Urinary bladder (tissue), 4 donors: ENCODE measurements around the gene BMS1. TPM values are rescaled to one million over a fixed set of nuclear protein-coding genes. Genes with fewer than 3 reads are reported as not detected.
A peak's percentile ranks its signal among the peaks of the same experiment; 100 is the strongest.
"Not testable (repeated sequence)": the region's sequence is repeated elsewhere in the genome, so short reads cannot be mapped to it uniquely, and the experiment has no call there.

Source experiments
- DNase-seq: peaks from one replicate; pipeline ENCODE4 v3.0.0-alpha.2; 2015; ENCODE audit errors: extremely low spot score
- H3K27ac ChIP-seq: one replicate; pipeline ENCODE4 v1.5.1; 2013; ENCODE audit warnings: low read depth, mild to moderate bottlenecking, moderate library complexity
- H3K36me3 ChIP-seq: one replicate; pipeline ENCODE4 v1.6.1; 2013; ENCODE audit warnings: mild to moderate bottlenecking, moderate library complexity; ENCODE audit not compliant: insufficient read depth
- H3K4me1 ChIP-seq: one replicate; pipeline ENCODE4 v1.6.1; 2013; ENCODE audit warnings: mild to moderate bottlenecking, moderate library complexity; ENCODE audit not compliant: insufficient read depth
- H3K4me3 ChIP-seq: one replicate; pipeline ENCODE4 v1.5.1; 2013; ENCODE audit warnings: low read depth, low read length
- WGBS: extraction: QIAGEN DNeasy Blood & Tissue Kit; methylation state at CpG from one replicate; pipeline ENCODE4 v1.1.7; 2013; 5-methylcytosine and 5-hydroxymethylcytosine counted together
- polyA plus RNA-seq: library from polyadenylated mRNA; stranded (reverse); fragments of 200-250 nt; gene quantifications from one replicate; pipeline ENCODE4 v1.2.3, GENCODE V29; 2013
- total RNA-seq: library from RNA; depleted of rRNA; stranded (reverse); fragments of >200 nt; gene quantifications from one replicate; pipeline ENCODE4 v1.2.3, GENCODE V29; 2014
- donor health status: healthy with polysubstance abuse.
- donor health status: healthy.

Gene BMS1
- total and polyA plus RNA-seq, 2 donors: 11.5 to 15.4 TPM

GRCh38 chr10:42769173-42769572, 13.4 kb upstream of the BMS1 start:
- Histone ChIP-seq H3K4me3 (no peak overlapping the region), H3K36me3 (no peaks in the 10 kb centered on the region), H3K27ac (no peak overlapping the region), H3K4me1 (no peaks in the 10 kb centered on the region)
- DNase-seq: no peak
- whole genome bisulfite sequencing: 84% methylated on average over 10 of the region's 10 CpGs

GRCh38 chr10:42769673-42770072, 12.9 kb upstream of the BMS1 start:
- DNase-seq: no peak
- WGBS: 85% methylated on average over 12 of the region's 12 CpGs
- Histone ChIP-seq H3K36me3 (no peaks in the 10 kb centered on the region), H3K4me1 (no peaks in the 10 kb centered on the region), H3K27ac (no peak overlapping the region), H3K4me3 (no peak overlapping the region)

GRCh38 chr10:42776681-42777080, 5.9 kb upstream of the BMS1 start:
- Histone ChIP-seq H3K36me3 (no peaks in the 10 kb centered on the region), H3K4me3 (no peak overlapping the region), H3K4me1 (no peaks in the 10 kb centered on the region), H3K27ac (no peak overlapping the region)
- 45% methylated on average over 1 of the region's 1 CpG for WGBS
- no peak for DNase-seq

GRCh38 chr10:42780456-42780855, 2.1 kb upstream of the BMS1 start:
- Histone ChIP-seq H3K4me3 (no peak overlapping the region), H3K4me1 (no peaks in the 10 kb centered on the region), H3K36me3 (no peaks in the 10 kb centered on the region), H3K27ac (no peak overlapping the region)
- WGBS: 85% methylated on average over 4 of the region's 4 CpGs
- no peak for DNase-seq

- WGBS: 29% methylated on average over 18 of the region's 18 CpGs
- Histone ChIP-seq H3K27ac (peak overlapping the region; percentile 91), H3K36me3 (no peaks in the 10 kb centered on the region), H3K4me3 (peak overlapping the region; percentile 61), H3K4me1 (no peaks in the 10 kb centered on the region)
- no peak for DNase-seq
Observed at GRCh38 chr10:42781893-42782445, 626 bp upstream of the BMS1 start.

GRCh38 chr10:42783181-42783549, 570 bp downstream of the BMS1 start:
- under 1% methylated on average over 11 of the region's 11 CpGs for WGBS
- H3K27ac ChIP-seq: peak overlapping the region; percentile 39

GRCh38 chr10:42785759-42786158, 3.2 kb downstream of the BMS1 start:
- no peak overlapping the region for H3K27ac ChIP-seq
- 92% methylated on average over 6 of the region's 6 CpGs for WGBS
- no peaks in the 10 kb centered on the region for H3K4me1 ChIP-seq
- peaks cover 2% of the 10 kb centered on the region for H3K36me3 ChIP-seq
- DNase-seq: no peak
- H3K4me3 ChIP-seq: no peak overlapping the region

More at GRCh38 chr10:42783181-42783549, 570 bp downstream of the BMS1 start:
- Histone ChIP-seq H3K4me1 (no peaks in the 10 kb centered on the region), H3K4me3 (peak overlapping the region; percentile 61), H3K36me3 (no peaks in the 10 kb centered on the region)
- no peak for DNase-seq

GRCh38 chr10:42790835-42791234, 8.2 kb downstream of the BMS1 start:
- H3K4me1 ChIP-seq: no peaks in the 10 kb centered on the region
- no peak overlapping the region for H3K27ac ChIP-seq
- peaks cover 9% of the 10 kb centered on the region for H3K36me3 ChIP-seq
- no peak for DNase-seq
- H3K4me3 ChIP-seq: no peak overlapping the region
- WGBS: 87% methylated on average over 3 of the region's 3 CpGs

- peaks cover 12% of the 10 kb centered on the region for H3K36me3 ChIP-seq
- DNase-seq: no peak
- no peak overlapping the region for H3K27ac ChIP-seq
- H3K4me1 ChIP-seq: no peaks in the 10 kb centered on the region
- no peak overlapping the region for H3K4me3 ChIP-seq
- WGBS: 85% methylated on average over 2 of the region's 2 CpGs
Observed at GRCh38 chr10:42795701-42796100, 13.1 kb downstream of the BMS1 start.

- no peak for DNase-seq
- H3K36me3 ChIP-seq: peaks cover 11% of the 10 kb centered on the region
Observed at GRCh38 chr10:42801135-42801534, 18.5 kb downstream of the BMS1 start.

GRCh38 chr10:42802876-42803275, 20.3 kb downstream of the BMS1 start:
- H3K27ac ChIP-seq: no peak overlapping the region
- peaks cover 9% of the 10 kb centered on the region for H3K36me3 ChIP-seq
- H3K4me1 ChIP-seq: no peaks in the 10 kb centered on the region
- DNase-seq: no peak
- WGBS: 95% methylated on average over 3 of the region's 3 CpGs
- no peak overlapping the region for H3K4me3 ChIP-seq

More at GRCh38 chr10:42801135-42801534, 18.5 kb downstream of the BMS1 start:
- Histone ChIP-seq H3K27ac (no peak overlapping the region), H3K4me3 (no peak overlapping the region), H3K4me1 (no peaks in the 10 kb centered on the region)

- Histone ChIP-seq H3K4me1 (no peaks in the 10 kb centered on the region), H3K36me3 (peaks cover 2% of the 10 kb centered on the region), H3K4me3 (no peak overlapping the region), H3K27ac (no peak overlapping the region)
- WGBS: 97% methylated on average over 4 of the region's 4 CpGs
- DNase-seq: no peak
Observed at GRCh38 chr10:42809676-42810075, 27.1 kb downstream of the BMS1 start.

GRCh38 chr10:42812028-42812427, 29.4 kb downstream of the BMS1 start:
- Histone ChIP-seq H3K4me3 (no peak overlapping the region), H3K27ac (no peak overlapping the region), H3K4me1 (no peaks in the 10 kb centered on the region), H3K36me3 (peaks cover 2% of the 10 kb centered on the region)
- over 99% methylated on average over 4 of the region's 4 CpGs for WGBS
- DNase-seq: no peak

- H3K4me3 ChIP-seq, H3K4me1 ChIP-seq, H3K36me3 ChIP-seq, H3K27ac ChIP-seq, DNase-seq: not testable (repeated sequence)
- 96% methylated on average over 5 of the region's 5 CpGs for WGBS
Observed at GRCh38 chr10:42813989-42814687, 31.5 kb downstream of the BMS1 start.
